DOHH2 (cell line): ENCODE results near the gene TMEM235.

Experiments
- EZH2phosphoT487 ChIP-seq: fragments of 200-600 bp; sonication (generic); IDR thresholded peaks from 2 replicates; pipeline ENCODE4 v1.6.1; 2017; ENCODE audit warnings: borderline replicate concordance, mild to moderate bottlenecking, antibody characterized with exemption, low read length, moderate library complexity, mixed read lengths
- TF ChIP-seq, protein P1 (sequence below): fragments of 200-600 bp; sonication (generic); IDR thresholded peaks from one replicate; pipeline ENCODE4 v1.5.1; 2014; ENCODE audit warnings: antibody characterized with exemption, mild to moderate bottlenecking, low read depth, low read length; ENCODE audit not compliant: poor library complexity, severe bottlenecking

DNA sequence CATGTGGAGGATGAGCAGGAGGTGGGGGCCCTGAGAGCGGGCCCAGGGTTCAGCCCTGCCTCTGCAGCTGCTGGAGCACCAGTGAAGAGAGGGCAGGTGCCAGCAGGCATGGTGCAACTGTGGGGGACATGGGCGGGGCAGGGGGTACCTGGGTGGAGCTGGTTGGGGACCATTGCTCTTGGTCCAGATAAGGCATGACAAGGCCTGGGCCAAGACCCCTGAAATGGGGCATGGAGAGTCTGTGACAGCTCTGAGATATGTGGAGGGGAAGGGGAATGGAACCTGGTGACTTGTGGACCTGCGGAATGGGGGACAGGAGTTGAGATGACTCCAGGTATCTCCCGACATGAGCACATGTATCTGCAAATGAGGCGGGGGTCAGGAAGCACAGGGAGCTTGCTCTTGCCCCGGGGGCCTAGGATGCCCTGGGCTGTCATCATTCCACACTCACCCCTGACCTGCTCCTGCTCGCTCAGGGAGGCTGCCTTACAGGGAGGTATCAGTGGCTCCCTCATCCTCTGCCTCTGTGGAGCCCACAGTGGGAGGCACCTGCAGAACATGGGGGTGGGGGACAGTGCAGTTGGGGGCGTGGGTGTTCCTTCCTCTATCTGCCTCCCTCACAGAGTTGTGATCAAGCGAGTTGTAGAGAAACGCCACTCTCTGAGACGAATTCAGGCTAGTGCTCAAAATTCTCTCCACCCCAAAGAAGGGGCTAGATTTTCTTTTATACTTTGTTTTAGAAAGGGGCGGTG lies 40.2 kb downstream of the TMEM235 start:
- TF ChIP-seq, protein P1, sequence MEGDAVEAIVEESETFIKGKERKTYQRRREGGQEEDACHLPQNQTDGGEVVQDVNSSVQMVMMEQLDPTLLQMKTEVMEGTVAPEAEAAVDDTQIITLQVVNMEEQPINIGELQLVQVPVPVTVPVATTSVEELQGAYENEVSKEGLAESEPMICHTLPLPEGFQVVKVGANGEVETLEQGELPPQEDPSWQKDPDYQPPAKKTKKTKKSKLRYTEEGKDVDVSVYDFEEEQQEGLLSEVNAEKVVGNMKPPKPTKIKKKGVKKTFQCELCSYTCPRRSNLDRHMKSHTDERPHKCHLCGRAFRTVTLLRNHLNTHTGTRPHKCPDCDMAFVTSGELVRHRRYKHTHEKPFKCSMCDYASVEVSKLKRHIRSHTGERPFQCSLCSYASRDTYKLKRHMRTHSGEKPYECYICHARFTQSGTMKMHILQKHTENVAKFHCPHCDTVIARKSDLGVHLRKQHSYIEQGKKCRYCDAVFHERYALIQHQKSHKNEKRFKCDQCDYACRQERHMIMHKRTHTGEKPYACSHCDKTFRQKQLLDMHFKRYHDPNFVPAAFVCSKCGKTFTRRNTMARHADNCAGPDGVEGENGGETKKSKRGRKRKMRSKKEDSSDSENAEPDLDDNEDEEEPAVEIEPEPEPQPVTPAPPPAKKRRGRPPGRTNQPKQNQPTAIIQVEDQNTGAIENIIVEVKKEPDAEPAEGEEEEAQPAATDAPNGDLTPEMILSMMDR: no peak
- TF ChIP-seq EZH2phosphoT487: no peak
